A204.1 (cell line): Measurements from ENCODE around the gene MYPOP.
A peak's percentile ranks its signal among the peaks of the same experiment; 100 is the strongest.

Source experiments
- FAIRE-seq: peaks from 2 replicates; lab custom pipeline; 2012; peaks lifted over from hg19 to GRCh38; lab: Jason Lieb, UNC

Gene MYPOP

GRCh38 chr19:45901912-45902650, at the start of gene MYPOP:
MYPOP (minus strand) TSS chr19:45902613; CDS start chr19:45901773, 840 bp downstream.
- FAIRE-seq: no peak

- FAIRE-seq: no peak
Measured at GRCh38 chr19:45947926-45948325, 45.5 kb upstream of the MYPOP start.

- no peak for FAIRE-seq
Measured at GRCh38 chr19:45940515-45940805, 38.0 kb upstream of the MYPOP start.

GRCh38 chr19:45939792-45940514, 37.5 kb upstream of the MYPOP start:
- FAIRE-seq: no peak

GRCh38 chr19:45938733-45939319, 36.4 kb upstream of the MYPOP start:
- FAIRE-seq: no peak

GRCh38 chr19:45935267-45935666, 32.9 kb upstream of the MYPOP start:
- FAIRE-seq: no peak

- FAIRE-seq: no peak
Measured at GRCh38 chr19:45934551-45935230, 32.3 kb upstream of the MYPOP start.

GRCh38 chr19:45933759-45934158, 31.3 kb upstream of the MYPOP start:
- no peak for FAIRE-seq

GRCh38 chr19:45931055-45931454, 28.6 kb upstream of the MYPOP start:
- FAIRE-seq: no peak

- no peak for FAIRE-seq
Measured at GRCh38 chr19:45929247-45929646, 26.8 kb upstream of the MYPOP start.

GRCh38 chr19:45927565-45928261, 25.3 kb upstream of the MYPOP start:
- FAIRE-seq: peak; percentile 23

GRCh38 chr19:45924891-45925447, 22.6 kb upstream of the MYPOP start:
- no peak for FAIRE-seq

- FAIRE-seq: no peak
Measured at GRCh38 chr19:45922281-45922680, 19.9 kb upstream of the MYPOP start.

- no peak for FAIRE-seq
Measured at GRCh38 chr19:45920458-45920857, 18.0 kb upstream of the MYPOP start.

GRCh38 chr19:45919678-45920077, 17.3 kb upstream of the MYPOP start:
- no peak for FAIRE-seq

- no peak for FAIRE-seq
Measured at GRCh38 chr19:45918721-45919120, 16.3 kb upstream of the MYPOP start.

- FAIRE-seq: no peak
Measured at GRCh38 chr19:45917421-45918091, 15.1 kb upstream of the MYPOP start.

GRCh38 chr19:45913874-45914830, 11.7 kb upstream of the MYPOP start, which contains the start of gene NANOS2:
NANOS2 (minus strand) TSS chr19:45914778; CDS start chr19:45914693, 85 bp downstream.
- FAIRE-seq: no peak

- no peak for FAIRE-seq
Measured at GRCh38 chr19:45911291-45911690, 8.9 kb upstream of the MYPOP start.

GRCh38 chr19:45908956-45909355, 6.5 kb upstream of the MYPOP start:
- no peak for FAIRE-seq
